K562 (cell line): ENCODE measurements around the gene SLC16A2.

Experiments
- KLF13 ChIP-seq: fragments of 450-650 bp; IDR thresholded peaks from 2 replicates; pipeline ENCODE4 v1.6.1; 2016; ENCODE audit warnings: missing genetic modification characterization, low read depth, mild to moderate bottlenecking, missing compliant biosample characterization, moderate library complexity, borderline replicate concordance
- NR2C1 ChIP-seq, 2 experiments: fragments of 450-650 bp; IDR thresholded peaks; 2 replicates each; pipeline ENCODE4 v1.6.1; 2017; ENCODE audit warnings: mild to moderate bottlenecking in 2 of 2, antibody characterized with exemption in 1 of 2, inconsistent platforms in 1 of 2, missing compliant biosample characterization in 1 of 2, missing genetic modification characterization in 1 of 2
- ZNF785 ChIP-seq: fragments of 250-450 bp; sonication (Bioruptor Pico); IDR thresholded peaks from 2 replicates; pipeline ENCODE4 v1.4.0; 2020; ENCODE audit warnings: mild to moderate bottlenecking
- TF ChIP-seq, protein P1 (sequence below): fragments of 250-450 bp; sonication (Bioruptor Pico); IDR thresholded peaks from 2 replicates; pipeline ENCODE4 v1.5.0; 2020; ENCODE audit warnings: mild to moderate bottlenecking
- TF ChIP-seq, protein P2 (sequence below): sonication (generic); formaldehyde crosslinking; IDR thresholded peaks from 2 replicates; pipeline ENCODE4 v1.8.1; 2023; ENCODE audit warnings: mild to moderate bottlenecking, missing genetic modification reagents

GRCh38 chrX:74431797-74432196 lies 10.5 kb downstream of the SLC16A2 start:
- TF ChIP-seq KLF13 (tag) (no peak), NR2C1 (IDR thresholded peaks at IDR 0.05) (no peak), NR2C1 (tag; IDR thresholded peaks at IDR 0.05) (no peak), ZNF785 (CRISPR knock-in tag) (no peak)
- TF ChIP-seq, protein P1, sequence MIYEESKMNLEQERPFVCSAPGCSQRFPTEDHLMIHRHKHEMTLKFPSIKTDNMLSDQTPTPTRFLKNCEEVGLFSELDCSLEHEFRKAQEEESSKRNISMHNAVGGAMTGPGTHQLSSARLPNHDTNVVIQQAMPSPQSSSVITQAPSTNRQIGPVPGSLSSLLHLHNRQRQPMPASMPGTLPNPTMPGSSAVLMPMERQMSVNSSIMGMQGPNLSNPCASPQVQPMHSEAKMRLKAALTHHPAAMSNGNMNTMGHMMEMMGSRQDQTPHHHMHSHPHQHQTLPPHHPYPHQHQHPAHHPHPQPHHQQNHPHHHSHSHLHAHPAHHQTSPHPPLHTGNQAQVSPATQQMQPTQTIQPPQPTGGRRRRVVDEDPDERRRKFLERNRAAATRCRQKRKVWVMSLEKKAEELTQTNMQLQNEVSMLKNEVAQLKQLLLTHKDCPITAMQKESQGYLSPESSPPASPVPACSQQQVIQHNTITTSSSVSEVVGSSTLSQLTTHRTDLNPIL (CRISPR knock-in tag), result no peak
- TF ChIP-seq, protein P2, sequence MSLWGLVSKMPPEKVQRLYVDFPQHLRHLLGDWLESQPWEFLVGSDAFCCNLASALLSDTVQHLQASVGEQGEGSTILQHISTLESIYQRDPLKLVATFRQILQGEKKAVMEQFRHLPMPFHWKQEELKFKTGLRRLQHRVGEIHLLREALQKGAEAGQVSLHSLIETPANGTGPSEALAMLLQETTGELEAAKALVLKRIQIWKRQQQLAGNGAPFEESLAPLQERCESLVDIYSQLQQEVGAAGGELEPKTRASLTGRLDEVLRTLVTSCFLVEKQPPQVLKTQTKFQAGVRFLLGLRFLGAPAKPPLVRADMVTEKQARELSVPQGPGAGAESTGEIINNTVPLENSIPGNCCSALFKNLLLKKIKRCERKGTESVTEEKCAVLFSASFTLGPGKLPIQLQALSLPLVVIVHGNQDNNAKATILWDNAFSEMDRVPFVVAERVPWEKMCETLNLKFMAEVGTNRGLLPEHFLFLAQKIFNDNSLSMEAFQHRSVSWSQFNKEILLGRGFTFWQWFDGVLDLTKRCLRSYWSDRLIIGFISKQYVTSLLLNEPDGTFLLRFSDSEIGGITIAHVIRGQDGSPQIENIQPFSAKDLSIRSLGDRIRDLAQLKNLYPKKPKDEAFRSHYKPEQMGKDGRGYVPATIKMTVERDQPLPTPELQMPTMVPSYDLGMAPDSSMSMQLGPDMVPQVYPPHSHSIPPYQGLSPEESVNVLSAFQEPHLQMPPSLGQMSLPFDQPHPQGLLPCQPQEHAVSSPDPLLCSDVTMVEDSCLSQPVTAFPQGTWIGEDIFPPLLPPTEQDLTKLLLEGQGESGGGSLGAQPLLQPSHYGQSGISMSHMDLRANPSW (CRISPR knock-in tag), result no peak
